ENCODE results near the gene CSN3.
"Not testable (repeated sequence)": the region's sequence is repeated elsewhere in the genome, so short reads cannot be mapped to it uniquely, and the experiment has no call there.

GRCh38 chr4:70221818-70222217 lies 20.6 kb upstream of the CSN3 start:
- TF ChIP-seq CTCF (IDR thresholded peaks at IDR 0.05; ENCODE audit: insufficient read depth, low read length, poor library complexity, severe bottlenecking); EZH2phosphoT487 (conservative IDR thresholded peaks at IDR 0.05; ENCODE audit: low read length): not testable (repeated sequence)

Data from SU-DHL-6 (cell line).